ENCODE results near the gene FAM9C.
"Not testable (repeated sequence)": the region's sequence is repeated elsewhere in the genome, so short reads cannot be mapped to it uniquely, and the experiment has no call there.

FAM9C gene

GRCh38 chrX:13064599-13065143 is 20.3 kb upstream of the FAM9C start:
- no peaks in the 10 kb centered on the region for H3K79me2 ChIP-seq (ENCODE audit: low read length)
- no peak overlapping the region for H2AFZ ChIP-seq (ENCODE audit: low read depth, low read length)
- H4K20me1 ChIP-seq (ENCODE audit: insufficient read depth, low read length): no peaks in the 10 kb centered on the region
- H3K27me3 ChIP-seq (ENCODE audit: low read depth, low read length): no peaks in the 10 kb centered on the region
- TF ChIP-seq EZH2phosphoT487 (IDR thresholded peaks at IDR 0.05; ENCODE audit: low read depth): no peak
- no peak for TF ChIP-seq CTCF (IDR thresholded peaks at IDR 0.05; ENCODE audit: low read depth, low read length)
- no peak overlapping the region for H3K4me2 ChIP-seq (ENCODE audit: low read length)
- no peak overlapping the region for H3K27ac ChIP-seq (ENCODE audit: low read length)
- H3K4me3 ChIP-seq (ENCODE audit: low read length): no peak overlapping the region
- no peaks in the 10 kb centered on the region for H3K36me3 ChIP-seq (replicated peaks; ENCODE audit: low read depth, low read length)
- no peaks in the 10 kb centered on the region for H3K9me3 ChIP-seq (ENCODE audit: insufficient read depth, low read length)
- H3K4me1 ChIP-seq (ENCODE audit: low read length): 0 out of 2 replicates have a peak, but pooled peaks cover under 1% of the 10 kb centered on the region
- no peak overlapping the region for H3K9ac ChIP-seq (ENCODE audit: low read length)

GRCh38 chrX:13063124-13063523 is 18.7 kb upstream of the FAM9C start:
- H3K36me3 ChIP-seq (replicated peaks; ENCODE audit: low read depth, low read length); H3K9me3 ChIP-seq (ENCODE audit: insufficient read depth, low read length); H3K27me3 ChIP-seq (ENCODE audit: low read depth, low read length); H3K79me2 ChIP-seq (ENCODE audit: low read length); H2AFZ ChIP-seq (ENCODE audit: low read depth, low read length); H3K9ac ChIP-seq (ENCODE audit: low read length); H3K4me2 ChIP-seq (ENCODE audit: low read length); H3K4me3 ChIP-seq (ENCODE audit: low read length); H4K20me1 ChIP-seq (ENCODE audit: insufficient read depth, low read length); H3K27ac ChIP-seq (ENCODE audit: low read length); H3K4me1 ChIP-seq (ENCODE audit: low read length): not testable (repeated sequence)

- not testable (repeated sequence) for H3K4me2 ChIP-seq (ENCODE audit: low read length); H3K27me3 ChIP-seq (ENCODE audit: low read depth, low read length); H3K9ac ChIP-seq (ENCODE audit: low read length); H3K79me2 ChIP-seq (ENCODE audit: low read length); H3K9me3 ChIP-seq (ENCODE audit: insufficient read depth, low read length); H2AFZ ChIP-seq (ENCODE audit: low read depth, low read length); H4K20me1 ChIP-seq (ENCODE audit: insufficient read depth, low read length); H3K4me3 ChIP-seq (ENCODE audit: low read length); H3K27ac ChIP-seq (ENCODE audit: low read length); H3K4me1 ChIP-seq (ENCODE audit: low read length); H3K36me3 ChIP-seq (replicated peaks; ENCODE audit: low read depth, low read length)
Measured at GRCh38 chrX:13062331-13062730, 17.9 kb upstream of the FAM9C start.

- not testable (repeated sequence) for H3K4me2 ChIP-seq (ENCODE audit: low read length); H3K27ac ChIP-seq (ENCODE audit: low read length); H3K36me3 ChIP-seq (replicated peaks; ENCODE audit: low read depth, low read length); H3K79me2 ChIP-seq (ENCODE audit: low read length); H2AFZ ChIP-seq (ENCODE audit: low read depth, low read length); H3K27me3 ChIP-seq (ENCODE audit: low read depth, low read length); H3K9me3 ChIP-seq (ENCODE audit: insufficient read depth, low read length); H3K4me1 ChIP-seq (ENCODE audit: low read length); H3K9ac ChIP-seq (ENCODE audit: low read length); H4K20me1 ChIP-seq (ENCODE audit: insufficient read depth, low read length); H3K4me3 ChIP-seq (ENCODE audit: low read length)
Measured at GRCh38 chrX:13061215-13061708, 16.8 kb upstream of the FAM9C start.

GRCh38 chrX:13059637-13060499 is 15.4 kb upstream of the FAM9C start:
- H4K20me1 ChIP-seq (ENCODE audit: insufficient read depth, low read length): no peaks in the 10 kb centered on the region

More at GRCh38 chrX:13059637-13060499, 15.4 kb upstream of the FAM9C start:
- no peak overlapping the region for H3K4me3 ChIP-seq (ENCODE audit: low read length)
- H3K79me2 ChIP-seq (ENCODE audit: low read length): no peaks in the 10 kb centered on the region
- H3K4me1 ChIP-seq (ENCODE audit: low read length): peaks cover 21% of the 10 kb centered on the region
- H3K27me3 ChIP-seq (ENCODE audit: low read depth, low read length): no peaks in the 10 kb centered on the region
- no peaks in the 10 kb centered on the region for H3K9me3 ChIP-seq (ENCODE audit: insufficient read depth, low read length)
- H3K9ac ChIP-seq (ENCODE audit: low read length): no peak overlapping the region
- no peak overlapping the region for H2AFZ ChIP-seq (ENCODE audit: low read depth, low read length)
- H3K36me3 ChIP-seq (replicated peaks; ENCODE audit: low read depth, low read length): no peaks in the 10 kb centered on the region
- H3K27ac ChIP-seq (ENCODE audit: low read length): no peak overlapping the region
- no peak overlapping the region for H3K4me2 ChIP-seq (ENCODE audit: low read length)
- no peak for TF ChIP-seq EZH2phosphoT487 (IDR thresholded peaks at IDR 0.05; ENCODE audit: low read depth)
- no peak for TF ChIP-seq CTCF (IDR thresholded peaks at IDR 0.05; ENCODE audit: low read depth, low read length)

Data from OCI-LY3 (cell line).